ENCODE results near the gene AGBL1. TPM values are rescaled to one million over a fixed set of nuclear protein-coding genes. Genes with fewer than 3 reads are reported as not detected.

Gene AGBL1
- total and polyA plus RNA-seq, 4 donors, result 0.08 to 147 (median 4.7) TPM

- Histone ChIP-seq H3K27me3 (ENCODE audit: control insufficient read depth in 3 of 3, insufficient read depth in 3 of 3, low read length in 2 of 3) (no peaks in the 10 kb centered on the region), H3K36me3 (ENCODE audit: control insufficient read depth in 4 of 4, insufficient read depth in 4 of 4, low read length in 4 of 4) (no peaks in the 10 kb centered on the region), H3K4me1 (ENCODE audit: control insufficient read depth in 5 of 5, insufficient read depth in 5 of 5, low read length in 5 of 5) (peaks cover 0 to 14% (median 0%) of the 10 kb centered on the region in 5 donors), H3K4me3 (no peak overlapping the region), H3K9me3 (ENCODE audit: control insufficient read depth in 4 of 4, insufficient read depth in 3 of 4, low read length in 3 of 4) (no peaks in the 10 kb centered on the region), H3K9ac (ENCODE audit: insufficient read depth in 1 of 2, low read length in 2 of 2) (no peak overlapping the region), H3K27ac (ENCODE audit: low read depth in 1 of 2, low read length in 1 of 2) (peak overlapping the region in 1 of 2 donors; percentile 57)
- WGBS, 2 donors, result 70 to 72% methylated on average over 5 of the region's 5 CpGs
- no peak for TF ChIP-seq CTCF (IDR thresholded peaks at IDR 0.05; ENCODE audit: control extremely low read depth, extremely low read depth)
- ATAC-seq (ENCODE audit: insufficient read depth, low FRiP score) (no peak), DNase-seq (no peak)
Measured at GRCh38 chr15:86759800-86760523, 680.3 kb downstream of the AGBL1 start.

GRCh38 chr15:86762874-86763273 lies 683.2 kb downstream of the AGBL1 start:
- Histone ChIP-seq H3K9ac (ENCODE audit: insufficient read depth in 1 of 2, low read length in 2 of 2) (no peak overlapping the region), H3K4me1 (ENCODE audit: control insufficient read depth in 5 of 5, insufficient read depth in 5 of 5, low read length in 5 of 5) (peaks cover 0 to 11% (median 0%) of the 10 kb centered on the region in 5 donors), H3K9me3 (ENCODE audit: control insufficient read depth in 4 of 4, insufficient read depth in 3 of 4, low read length in 3 of 4) (no peaks in the 10 kb centered on the region), H3K4me3 (no peak overlapping the region), H3K36me3 (ENCODE audit: control insufficient read depth in 4 of 4, insufficient read depth in 4 of 4, low read length in 4 of 4) (no peaks in the 10 kb centered on the region), H3K27me3 (ENCODE audit: control insufficient read depth in 3 of 3, insufficient read depth in 3 of 3, low read length in 2 of 3) (no peaks in the 10 kb centered on the region), H3K27ac (ENCODE audit: low read depth in 1 of 2, low read length in 1 of 2) (no peak overlapping the region)
- DNase-seq, result no peak
- 59 to 61% methylated on average over 2 of the region's 2 CpGs for WGBS, 2 donors
- no peak for ATAC-seq (ENCODE audit: insufficient read depth, low FRiP score)
- TF ChIP-seq CTCF (IDR thresholded peaks at IDR 0.05; ENCODE audit: control extremely low read depth, extremely low read depth), result no peak

- WGBS, 2 donors, result 81 to 84% methylated on average over 3 of the region's 3 CpGs
- no peak overlapping the region for H3K9ac ChIP-seq (ENCODE audit: insufficient read depth in 1 of 2, low read length in 2 of 2)
- H3K9me3 ChIP-seq (ENCODE audit: control insufficient read depth in 4 of 4, insufficient read depth in 3 of 4, low read length in 3 of 4), result no peaks in the 10 kb centered on the region
- H3K36me3 ChIP-seq (ENCODE audit: control insufficient read depth in 4 of 4, insufficient read depth in 4 of 4, low read length in 4 of 4), result no peaks in the 10 kb centered on the region
- no peak for DNase-seq
- peaks cover 0 to 11% (median 0%) of the 10 kb centered on the region in 5 donors for H3K4me1 ChIP-seq (ENCODE audit: control insufficient read depth in 5 of 5, insufficient read depth in 5 of 5, low read length in 5 of 5)
- no peak overlapping the region for H3K4me3 ChIP-seq
- no peak for TF ChIP-seq CTCF (IDR thresholded peaks at IDR 0.05; ENCODE audit: control extremely low read depth, extremely low read depth)
- H3K27ac ChIP-seq (ENCODE audit: low read depth in 1 of 2, low read length in 1 of 2), result no peak overlapping the region
- H3K27me3 ChIP-seq (ENCODE audit: control insufficient read depth in 3 of 3, insufficient read depth in 3 of 3, low read length in 2 of 3), result no peaks in the 10 kb centered on the region
- no peak for ATAC-seq (ENCODE audit: insufficient read depth, low FRiP score)
Measured at GRCh38 chr15:86764021-86764420, 684.4 kb downstream of the AGBL1 start.
